Prostate gland (tissue), 2 donors: Measurements from ENCODE around the gene OLFM3.

Experiments
- POLR2A ChIP-seq: fragments of 450-650 bp; IDR thresholded peaks from one replicate; pipeline ENCODE4 v1.6.1; 2016; ENCODE audit warnings: antibody characterized with exemption, mild to moderate bottlenecking
- TF ChIP-seq, protein P1 (sequence below), 4 experiments: fragments of 200-600 bp in 2 of 4; fragments of 450-650 bp in 2 of 4; sonication (generic) in 2 of 4; IDR thresholded peaks; 1 replicate in 3 of 4; 2 replicates in 1 of 4; pipeline ENCODE4 v1.5.1; 2016 to 2019; ENCODE audit warnings: antibody characterized with exemption in 4 of 4, mild to moderate bottlenecking in 2 of 4, moderate library complexity in 2 of 4

DNA sequence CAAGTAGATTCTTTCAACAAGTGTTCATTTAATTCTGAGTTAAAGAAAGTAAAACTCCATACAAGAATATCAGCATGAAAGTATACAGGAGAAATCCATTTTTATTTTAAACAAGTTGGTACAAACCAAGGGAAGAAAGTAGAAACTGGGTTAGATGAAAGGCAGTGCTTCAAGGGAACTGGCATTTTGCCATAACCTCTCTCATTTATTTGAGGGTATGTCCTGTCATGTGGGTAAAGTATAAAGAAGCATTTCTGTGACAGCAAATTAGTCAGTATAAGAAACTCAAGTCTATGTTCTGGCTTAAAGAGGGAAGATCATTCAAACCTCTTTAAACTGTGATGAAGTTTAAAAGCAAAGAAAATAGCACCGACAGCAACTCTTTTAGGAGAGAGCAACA, 32.0 kb downstream of the OLFM3 start:
- TF ChIP-seq, protein P1, sequence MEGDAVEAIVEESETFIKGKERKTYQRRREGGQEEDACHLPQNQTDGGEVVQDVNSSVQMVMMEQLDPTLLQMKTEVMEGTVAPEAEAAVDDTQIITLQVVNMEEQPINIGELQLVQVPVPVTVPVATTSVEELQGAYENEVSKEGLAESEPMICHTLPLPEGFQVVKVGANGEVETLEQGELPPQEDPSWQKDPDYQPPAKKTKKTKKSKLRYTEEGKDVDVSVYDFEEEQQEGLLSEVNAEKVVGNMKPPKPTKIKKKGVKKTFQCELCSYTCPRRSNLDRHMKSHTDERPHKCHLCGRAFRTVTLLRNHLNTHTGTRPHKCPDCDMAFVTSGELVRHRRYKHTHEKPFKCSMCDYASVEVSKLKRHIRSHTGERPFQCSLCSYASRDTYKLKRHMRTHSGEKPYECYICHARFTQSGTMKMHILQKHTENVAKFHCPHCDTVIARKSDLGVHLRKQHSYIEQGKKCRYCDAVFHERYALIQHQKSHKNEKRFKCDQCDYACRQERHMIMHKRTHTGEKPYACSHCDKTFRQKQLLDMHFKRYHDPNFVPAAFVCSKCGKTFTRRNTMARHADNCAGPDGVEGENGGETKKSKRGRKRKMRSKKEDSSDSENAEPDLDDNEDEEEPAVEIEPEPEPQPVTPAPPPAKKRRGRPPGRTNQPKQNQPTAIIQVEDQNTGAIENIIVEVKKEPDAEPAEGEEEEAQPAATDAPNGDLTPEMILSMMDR (IDR thresholded peaks at IDR 0.05), result no peak
- TF ChIP-seq POLR2A, result no peak
